ENCODE measurements around the gene MYO1B. TPM values are rescaled to one million over a fixed set of nuclear protein-coding genes. Genes with fewer than 3 reads are reported as not detected.

Gene MYO1B
- total and polyA plus RNA-seq, 10 of the 15 experiments (the other 5 are each of a cell fraction or from before 2014, with no cell fraction given), result 0.10 to 4.2 (median 1.6) TPM

- ChIA-PET CTCF (interaction anchor here (0.7 to 1.0 kb wide), 3 partner anchors 97 to 264 kb away, joined by 3 read pairs; no protein-coding TSS in a partner anchor), POLR2A (no interaction called here), SMC1A (ENCODE audit: uncharacterized antibody, unreplicated experiment) (interaction anchor here (0.5 to 1.7 kb wide), 3 partner anchors 12 to 97 kb away, joined by 3 to 5 read pairs (median 3); no protein-coding TSS in a partner anchor), RAD21 (ENCODE audit: unreplicated experiment) (no interaction called here)
- ATAC-seq, result no peak
- H3K4me1 ChIP-seq (ENCODE audit: control insufficient read depth, insufficient read depth, low read length), result no peaks in the 10 kb centered on the region
- BruUV-seq (replicated peaks), result no TSS peak
- no peaks in the 10 kb centered on the region for H3K9me3 ChIP-seq (replicated peaks; ENCODE audit: control insufficient read depth, insufficient read depth, low read length)
- H3K27me3 ChIP-seq (replicated peaks in 1 of 2; ENCODE audit: control insufficient read depth in 2 of 2, insufficient read depth in 2 of 2, low read length in 1 of 2), result no peaks in the 10 kb centered on the region; a peak in 1 of 4 replicates
- no peak for FAIRE-seq
- TF ChIP-seq GATAD2B (conservative IDR thresholded peaks at IDR 0.05; ENCODE audit: low read depth), result no peak
- DNase-seq (ENCODE audit: low read depth, low spot score), result no peak
- H3K79me2 ChIP-seq (ENCODE audit: control insufficient read depth, insufficient read depth, low read length), result no peaks in the 10 kb centered on the region
- H4K20me1 ChIP-seq (ENCODE audit: control insufficient read depth, insufficient read depth), result no peaks in the 10 kb centered on the region
- H2AFZ ChIP-seq (ENCODE audit: control insufficient read depth, low read depth, low read length), result no peak overlapping the region
- H3K27ac ChIP-seq (ENCODE audit: control insufficient read depth, insufficient read depth), result no peak overlapping the region
- in situ Hi-C loops (cut with MboI) (no loop called here), intact Hi-C loops (cut with micrococcal nuclease; ENCODE audit: unreplicated experiment) (no loop called here)
- no peak overlapping the region for H3K4me2 ChIP-seq (ENCODE audit: control insufficient read depth, insufficient read depth)
- H3K36me3 ChIP-seq (ENCODE audit: control insufficient read depth in 2 of 2, insufficient read depth in 2 of 2, low read length in 1 of 2), result no peaks in the 10 kb centered on the region
- H3K4me3 ChIP-seq, result no peak overlapping the region
- H3K9ac ChIP-seq (ENCODE audit: control insufficient read depth, insufficient read depth, low read length), result no peak overlapping the region
These were observed 70.2 kb downstream of the MYO1B start for GRCh38 chr2:191315365-191315752.

GRCh38 chr2:191316246-191316994 lies 71.2 kb downstream of the MYO1B start:
- BruUV-seq (replicated peaks), result no TSS peak
- ChIA-PET CTCF (no interaction called here), SMC1A (ENCODE audit: uncharacterized antibody, unreplicated experiment) (interaction anchor here (0.5 to 1.7 kb wide), 2 partner anchors 13 to 1608 kb away, joined by 3 to 5 read pairs; no protein-coding TSS in a partner anchor), RAD21 (ENCODE audit: unreplicated experiment) (no interaction called here), POLR2A (no interaction called here)
- in situ Hi-C loops (cut with MboI), result no loop called here
- H3K9ac ChIP-seq (ENCODE audit: control insufficient read depth, insufficient read depth, low read length), result no peak overlapping the region
- FAIRE-seq (no peak), DNase-seq (ENCODE audit: low read depth, low spot score) (no peak), ATAC-seq (no peak)
- no peaks in the 10 kb centered on the region for H3K4me1 ChIP-seq (ENCODE audit: control insufficient read depth, insufficient read depth, low read length)
- H3K9me3 ChIP-seq (replicated peaks; ENCODE audit: control insufficient read depth, insufficient read depth, low read length), result no peaks in the 10 kb centered on the region
- H3K4me2 ChIP-seq (ENCODE audit: control insufficient read depth, insufficient read depth), result no peak overlapping the region
- no peaks in the 10 kb centered on the region for H3K36me3 ChIP-seq (ENCODE audit: control insufficient read depth in 2 of 2, insufficient read depth in 2 of 2, low read length in 1 of 2)
- no peak overlapping the region for H2AFZ ChIP-seq (ENCODE audit: control insufficient read depth, low read depth, low read length)
- H3K27me3 ChIP-seq (replicated peaks in 1 of 2; ENCODE audit: control insufficient read depth in 2 of 2, insufficient read depth in 2 of 2, low read length in 1 of 2), result 0 out of 4 replicates have a peak, but pooled peaks cover 0 to 2% of the 10 kb centered on the region in 2 experiments
- H4K20me1 ChIP-seq (ENCODE audit: control insufficient read depth, insufficient read depth), result no peaks in the 10 kb centered on the region
- H3K4me3 ChIP-seq, result no peak overlapping the region
- H3K79me2 ChIP-seq (ENCODE audit: control insufficient read depth, insufficient read depth, low read length), result no peaks in the 10 kb centered on the region
- no peak overlapping the region for H3K27ac ChIP-seq (ENCODE audit: control insufficient read depth, insufficient read depth)
- intact Hi-C loops (cut with micrococcal nuclease; ENCODE audit: unreplicated experiment), result no loop called here
- WGBS (ENCODE audit: insufficient coverage, insufficient replicate concordance, low lambda C conversion rate, missing lambda C conversion rate), result 24% methylated on average over 4 of the region's 4 CpGs
- TF ChIP-seq ZNF592 (IDR thresholded peaks at IDR 0.05) (no peak), IRF5 (IDR thresholded peaks at IDR 0.05; ENCODE audit: borderline replicate concordance) (no peak), KDM1A (IDR thresholded peaks at IDR 0.05; ENCODE audit: borderline replicate concordance) (no peak), YY1 (IDR thresholded peaks at IDR 0.05; ENCODE audit: low read depth, low read length) (no peak), ZBTB11 (CRISPR knock-in tag; IDR thresholded peaks at IDR 0.05) (no peak)

Data from GM12878 (cell line).